Ovary (tissue), 9 donors: ENCODE data around the gene GRIN3A. TPM values are rescaled to one million over a fixed set of nuclear protein-coding genes. Genes with fewer than 3 reads are reported as not detected.
A peak's percentile ranks its signal among the peaks of the same experiment; 100 is the strongest.
"Not testable (repeated sequence)": the region's sequence is repeated elsewhere in the genome, so short reads cannot be mapped to it uniquely, and the experiment has no call there.

ENCODE experiments used
- DNase-seq, 5 donors: peaks; one replicate each; pipeline ENCODE4 v3.0.0-alpha.2; 2019 to 2020
- H3K27ac ChIP-seq, 2 donors: fragments of 200-600 bp; one replicate each; pipeline versions ENCODE4 v1.5.1 to v1.8.0; 2019 to 2022
- H3K27me3 ChIP-seq: fragments of 200-600 bp; one replicate; pipeline ENCODE4 v1.8.0; 2022
- H3K36me3 ChIP-seq: fragments of 200-600 bp; sonication (generic); one replicate; pipeline ENCODE4 v1.5.1; 2019
- H3K4me1 ChIP-seq: one replicate; pipeline ENCODE4 v1.8.1; 2013; ENCODE audit warnings: mild to moderate bottlenecking, moderate library complexity; ENCODE audit not compliant: insufficient read depth
- H3K4me3 ChIP-seq: fragments of 200-600 bp; sonication (generic); one replicate; pipeline ENCODE4 v1.5.1; 2017
- H3K9me3 ChIP-seq, 2 donors: fragments of 200-600 bp in 1 of 2; sonication (generic) in 1 of 2; one replicate each; pipeline versions ENCODE4 v1.5.1 to v1.8.1; 2013 to 2019; ENCODE audit warnings: mild to moderate bottlenecking in 1 of 2, moderate library complexity in 1 of 2
- EP300 ChIP-seq: sonication (generic); formaldehyde crosslinking; IDR thresholded peaks from one replicate; pipeline ENCODE4 v1.6.1; 2017; ENCODE audit warnings: antibody characterized with exemption
- POLR2A ChIP-seq: fragments of 450-650 bp; IDR thresholded peaks from one replicate; pipeline ENCODE4 v1.6.1; 2017; ENCODE audit warnings: antibody characterized with exemption, mild to moderate bottlenecking, moderate library complexity
- WGBS, 3 donors: extraction: QIAGEN DNeasy Blood & Tissue Kit in 1 of 3; methylation state at CpG; one replicate each; pipeline versions ENCODE4 v1.1.5 to v1.1.7; 2013 to 2017; 5-methylcytosine and 5-hydroxymethylcytosine counted together
- intact Hi-C, 4 donors: fragments of 100-400 bp; cut with DNase I; formaldehyde crosslinking; loops; one replicate each; pipeline versions ENCODE4 v1.11.0 to v1.15.1; 2022 to 2023
- polyA plus RNA-seq, 2 donors: library from polyadenylated mRNA; stranded (reverse); fragments of 200-250 nt in 1 of 2; fragments of 350-450 nt in 1 of 2; fragmentation: Illumina TruSeq in 1 of 2; extraction: RNeasy Lipid Tissue Mini Kit (QIAGEN cat#74804) in 1 of 2; gene quantifications; one replicate each; pipeline ENCODE4 v1.2.3, GENCODE V29; 2013 to 2014
- total RNA-seq, 7 donors: library from RNA; depleted of rRNA in 2 of 7; stranded (reverse); fragments of >200 nt in 2 of 7; fragmentation: NEBNext Ultra II Directional in 3 of 7; extraction: Animal tissue kit (Norgen Biotek cat#: 25700) in 3 of 7; gene quantifications; one replicate each; pipeline versions ENCODE4 v1.1.0 to v1.2.4, GENCODE V29; 2016 to 2023
- TF ChIP-seq, protein P1 (sequence below), 3 donors: fragments of 450-650 bp in 2 of 3; fragments of 200-600 bp in 1 of 3; IDR thresholded peaks; one replicate each; pipeline versions ENCODE4 v1.5.1 to v1.8.0; 2016 to 2022; ENCODE audit warnings: antibody characterized with exemption in 3 of 3, mild to moderate bottlenecking in 1 of 3
- donor health status: DM: no; HTN: no; CAD: no; lungs with moderate emphysema.
- donor health status: DM: no; HTN: no; CAD: no.
- donor health status: Bipolar disorder and iron deficiency.
- donor health status: DM: yes; HTN: yes; CAD: no.
- donor health status: DM: no; HTN: no; CAD: no.
- donor health status: DM: yes; HTN: yes; CAD: no.

Gene GRIN3A
- total and polyA plus RNA-seq, 9 donors: 0.02 to 1.00 (median 0.24) TPM

DNA sequence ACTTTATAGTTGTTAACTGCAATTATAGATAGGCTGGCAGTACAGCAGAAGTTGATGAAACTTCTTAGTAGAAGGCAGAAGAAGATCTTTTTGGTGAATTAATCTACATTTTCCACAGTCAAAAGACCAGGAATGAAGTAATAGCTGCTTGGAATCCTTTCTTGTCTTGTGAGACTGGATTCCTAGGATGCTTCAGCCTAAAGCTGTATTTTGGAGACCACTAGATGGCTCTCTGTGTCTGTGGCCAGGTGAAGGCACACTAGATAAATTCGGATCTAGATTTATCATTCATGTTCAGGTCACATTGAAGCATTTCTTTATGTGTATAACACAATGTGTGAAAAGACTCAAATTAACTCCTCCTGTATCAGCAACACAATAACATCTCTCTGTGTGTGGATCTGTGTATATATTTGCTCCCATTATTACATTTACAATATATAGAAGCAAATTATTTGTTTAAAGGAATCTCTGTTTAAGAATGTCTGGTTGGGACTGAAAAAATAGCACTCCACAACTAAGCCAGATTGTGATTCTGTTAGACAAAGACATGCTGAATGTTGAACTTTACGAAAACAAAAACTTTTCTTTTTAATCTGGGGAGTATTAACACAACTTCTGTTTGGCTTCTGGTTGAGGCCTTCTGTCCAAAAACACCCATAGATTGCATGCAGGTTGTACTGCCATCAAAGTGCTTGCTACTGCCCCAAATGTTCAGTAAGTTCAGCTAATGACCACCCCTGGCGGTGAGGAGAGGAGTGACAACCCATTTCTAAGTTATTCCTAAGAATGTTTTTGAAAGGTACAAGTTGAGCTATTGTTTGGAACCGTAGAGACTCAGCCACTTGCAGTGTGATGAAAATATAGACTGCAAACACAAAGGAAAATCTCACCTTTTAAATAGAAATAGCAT is 10.6 kb downstream of the GRIN3A start:
- Histone ChIP-seq H3K27me3 (no peaks in the 10 kb centered on the region), H3K9me3 (no peaks in the 10 kb centered on the region), H3K4me3 (no peak overlapping the region), H3K27ac (no peak overlapping the region), H3K4me1 (no peaks in the 10 kb centered on the region), H3K36me3 (no peaks in the 10 kb centered on the region)
- DNase-seq: no peak
- TF ChIP-seq POLR2A: no peak
- no peak for TF ChIP-seq EP300
- TF ChIP-seq, protein P1, sequence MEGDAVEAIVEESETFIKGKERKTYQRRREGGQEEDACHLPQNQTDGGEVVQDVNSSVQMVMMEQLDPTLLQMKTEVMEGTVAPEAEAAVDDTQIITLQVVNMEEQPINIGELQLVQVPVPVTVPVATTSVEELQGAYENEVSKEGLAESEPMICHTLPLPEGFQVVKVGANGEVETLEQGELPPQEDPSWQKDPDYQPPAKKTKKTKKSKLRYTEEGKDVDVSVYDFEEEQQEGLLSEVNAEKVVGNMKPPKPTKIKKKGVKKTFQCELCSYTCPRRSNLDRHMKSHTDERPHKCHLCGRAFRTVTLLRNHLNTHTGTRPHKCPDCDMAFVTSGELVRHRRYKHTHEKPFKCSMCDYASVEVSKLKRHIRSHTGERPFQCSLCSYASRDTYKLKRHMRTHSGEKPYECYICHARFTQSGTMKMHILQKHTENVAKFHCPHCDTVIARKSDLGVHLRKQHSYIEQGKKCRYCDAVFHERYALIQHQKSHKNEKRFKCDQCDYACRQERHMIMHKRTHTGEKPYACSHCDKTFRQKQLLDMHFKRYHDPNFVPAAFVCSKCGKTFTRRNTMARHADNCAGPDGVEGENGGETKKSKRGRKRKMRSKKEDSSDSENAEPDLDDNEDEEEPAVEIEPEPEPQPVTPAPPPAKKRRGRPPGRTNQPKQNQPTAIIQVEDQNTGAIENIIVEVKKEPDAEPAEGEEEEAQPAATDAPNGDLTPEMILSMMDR (IDR thresholded peaks at IDR 0.05): no peak
- 32 to 40% (median 33%) methylated on average over 4 of the region's 4 CpGs for WGBS, 3 donors
- intact Hi-C loops: no loop called here

DNA sequence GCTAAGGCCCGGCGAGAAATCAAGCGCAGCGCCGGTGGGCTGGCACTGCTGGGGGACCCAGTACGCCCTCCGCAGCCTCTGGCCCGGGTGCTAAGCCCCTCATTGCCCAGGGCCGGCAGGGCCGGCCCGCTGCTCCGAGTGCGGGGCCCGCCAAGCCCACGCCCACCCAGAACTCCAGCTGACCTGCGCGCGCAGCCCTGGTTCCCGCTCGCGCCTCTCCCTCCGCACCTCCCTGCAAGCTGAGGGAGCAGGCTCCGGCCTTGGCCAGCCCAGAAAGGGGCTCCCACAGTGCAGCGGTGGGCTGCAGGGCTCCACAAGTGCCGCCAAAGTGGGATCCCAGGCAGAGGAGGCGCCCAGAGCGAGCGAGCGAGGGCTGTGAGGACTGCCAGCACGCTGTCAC is 14.2 kb downstream of the GRIN3A start:
- H3K27ac ChIP-seq, DNase-seq, H3K36me3 ChIP-seq, H3K4me1 ChIP-seq, H3K4me3 ChIP-seq, H3K9me3 ChIP-seq, H3K27me3 ChIP-seq, intact Hi-C loops: not testable (repeated sequence)
- WGBS, 3 donors: 94 to 97% (median 96%) methylated on average over 17 to 30 of the region's 30 CpGs

DNA sequence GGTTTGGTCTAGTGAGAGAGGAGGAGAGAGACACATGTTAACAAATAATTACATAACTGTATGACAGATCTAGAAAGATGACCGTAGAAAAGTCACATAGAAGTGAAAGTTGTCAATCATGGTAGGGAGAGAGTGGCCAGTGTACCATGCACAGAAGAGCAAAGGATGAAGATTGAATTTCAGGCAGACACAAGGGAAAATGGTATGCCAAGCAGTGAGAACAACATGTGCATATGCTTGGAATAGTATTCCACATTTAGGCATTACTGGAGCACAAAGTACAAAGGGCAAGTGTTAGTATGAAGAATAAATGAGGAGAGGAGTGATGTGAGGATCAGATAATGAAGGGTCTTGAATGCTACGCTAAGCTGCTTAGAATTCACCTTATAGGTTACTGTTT is 20.3 kb downstream of the GRIN3A start:
- no peak for DNase-seq
- WGBS, 3 donors: 61 to 70% (median 63%) methylated on average over 2 of the region's 2 CpGs
- no peak overlapping the region for H3K4me3 ChIP-seq
- no peaks in the 10 kb centered on the region for H3K9me3 ChIP-seq
- no peak for TF ChIP-seq POLR2A
- TF ChIP-seq, protein P1 (IDR thresholded peaks at IDR 0.05): no peak
- TF ChIP-seq EP300: no peak
- intact Hi-C loops: no loop called here
- H3K27ac ChIP-seq: no peak overlapping the region
- no peaks in the 10 kb centered on the region for H3K36me3 ChIP-seq
- H3K27me3 ChIP-seq: no peaks in the 10 kb centered on the region
- no peaks in the 10 kb centered on the region for H3K4me1 ChIP-seq

DNA sequence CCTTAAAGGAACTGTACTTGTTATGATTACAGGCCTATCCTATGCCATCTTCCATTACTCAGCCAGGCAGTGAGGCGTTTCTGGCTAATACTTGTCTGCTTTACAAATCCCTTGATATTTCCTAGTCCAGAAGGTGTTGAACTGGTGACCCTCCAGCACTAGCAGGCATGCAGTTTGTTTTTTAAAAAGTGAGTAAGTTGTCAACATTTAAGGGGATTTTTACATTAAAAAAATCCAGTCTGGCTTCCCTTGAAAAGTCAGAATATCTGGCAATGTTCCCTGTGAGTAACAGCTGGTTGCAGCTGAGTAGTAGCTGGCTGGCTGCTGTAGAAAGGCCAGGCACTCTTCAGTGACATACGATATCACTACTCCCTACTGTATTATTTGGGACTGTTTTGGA is 21.8 kb downstream of the GRIN3A start:
- no peaks in the 10 kb centered on the region for H3K27me3 ChIP-seq
- H3K4me1 ChIP-seq: no peaks in the 10 kb centered on the region
- H3K36me3 ChIP-seq: no peaks in the 10 kb centered on the region
- DNase-seq: peak in 2 of 5 donors; percentile 10 to 23
- intact Hi-C loops: no loop called here
- no peak overlapping the region for H3K4me3 ChIP-seq
- H3K27ac ChIP-seq: no peak overlapping the region
- no peak for TF ChIP-seq POLR2A
- TF ChIP-seq EP300: no peak
- TF ChIP-seq, protein P1 (IDR thresholded peaks at IDR 0.05): no peak
- H3K9me3 ChIP-seq: no peaks in the 10 kb centered on the region
- 7 to 9% (median 8%) methylated on average over 2 of the region's 2 CpGs for WGBS, 3 donors

DNA sequence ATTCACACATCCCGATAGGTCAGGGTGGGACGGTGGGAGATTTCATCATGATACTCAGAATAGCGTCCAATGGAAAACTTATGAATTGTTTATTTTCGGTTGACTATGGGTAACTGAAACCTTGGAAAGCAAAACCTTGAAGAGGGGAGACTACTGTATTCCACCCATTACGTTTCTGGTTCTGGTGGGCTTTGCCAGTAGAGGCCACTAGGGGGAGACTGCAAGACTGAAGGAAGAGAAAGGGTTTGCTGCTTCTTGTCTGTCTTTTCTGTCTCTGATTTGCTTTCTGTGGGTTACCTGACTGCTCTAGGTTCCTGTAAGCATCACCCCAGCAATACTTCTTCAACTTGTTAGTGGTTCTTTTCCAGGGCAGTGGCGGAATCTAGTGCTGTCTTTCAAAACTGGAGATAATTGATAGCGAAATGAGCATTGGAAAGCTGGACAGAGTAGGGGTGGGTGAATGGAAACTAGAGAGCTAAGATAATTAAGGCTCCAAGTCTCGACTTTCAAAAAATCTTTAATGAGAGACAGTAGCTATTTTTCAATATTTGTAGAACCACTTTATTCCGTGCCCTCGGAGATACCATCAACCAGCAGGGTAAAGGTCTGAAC is 27.0 kb downstream of the GRIN3A start:
- H3K27me3 ChIP-seq: no peaks in the 10 kb centered on the region
- no peak overlapping the region for H3K4me3 ChIP-seq
- WGBS, 3 donors: 89 to 92% (median 89%) methylated on average over 10 of the region's 10 CpGs
- H3K4me1 ChIP-seq: no peaks in the 10 kb centered on the region
- intact Hi-C loops: no loop called here
- H3K9me3 ChIP-seq: no peaks in the 10 kb centered on the region
- H3K27ac ChIP-seq: no peak overlapping the region
- H3K36me3 ChIP-seq: no peaks in the 10 kb centered on the region
- DNase-seq: no peak
- TF ChIP-seq EP300 (no peak), POLR2A (no peak)
- TF ChIP-seq, protein P1 (IDR thresholded peaks at IDR 0.05): no peak
